A549 (cell line): ENCODE measurements around the gene CA9. TPM values are rescaled to one million over a fixed set of nuclear protein-coding genes. Genes with fewer than 3 reads are reported as not detected.

Source experiments
- ATAC-seq, 2 experiments: fragments of 200-7000 bp in 1 of 2; fragments of >200 bp in 1 of 2; cut with Nextera tagmentation in 1 of 2; cut with Tn5 transposase in 1 of 2; 3 replicates each; pipeline versions ENCODE4 v1.8.0 to v1.9.1; 2018 to 2020; ENCODE audit warnings: mild to moderate bottlenecking in 1 of 2, moderate library complexity in 1 of 2
- CTCF ChIA-PET: fragments of 300-600 bp; sonication (Branson Sonifier 250); formaldehyde crosslinking; extraction: SDS; loops from one replicate; lab custom pipeline; 2021; ENCODE audit warnings: antibody characterized with exemption, inconsistent platforms; lab: Yijun Ruan, JAX
- POLR2A ChIA-PET: fragments of 350-600 bp; formaldehyde crosslinking; extraction: SDS; loops from one replicate; lab custom pipeline; 2021; ENCODE audit warnings: antibody characterized with exemption, inconsistent platforms; lab: Yijun Ruan, JAX
- DNase-seq, 2 experiments: peaks; one replicate each; pipeline versions ENCODE4 v3.0.0 to v3.0.0-alpha.2; 2011 to 2016; ENCODE audit warnings: low read depth in 1 of 2, low spot score in 1 of 2
- FAIRE-seq: peaks from 2 replicates; lab custom pipeline; 2011; peaks lifted over from hg19 to GRCh38; lab: Jason Lieb, UNC
- H3K27ac ChIP-seq, 2 experiments: fragments of >200 bp; sonication (Bioruptor Twin); formaldehyde crosslinking; 3 replicates each; pipeline ENCODE4 v1.5.1; 2016 to 2017
- H3K4me1 ChIP-seq: fragments of >200 bp; sonication (Bioruptor Twin); formaldehyde crosslinking; 3 replicates; pipeline ENCODE4 v1.6.1; 2016
- H3K4me2 ChIP-seq: fragments of >200 bp; sonication (Bioruptor Twin); formaldehyde crosslinking; 3 replicates; pipeline ENCODE4 v1.6.1; 2016
- H3K4me3 ChIP-seq: fragments of >200 bp; sonication (Bioruptor Twin); formaldehyde crosslinking; 3 replicates; pipeline ENCODE4 v1.5.1; 2016
- H3K9me3 ChIP-seq: fragments of >200 bp; sonication (Bioruptor Twin); formaldehyde crosslinking; 3 replicates; pipeline ENCODE4 v1.6.1; 2016
- CEBPB ChIP-seq, 2 experiments: fragments of >200 bp in 1 of 2; sonication (Bioruptor Twin) in 1 of 2; formaldehyde crosslinking in 1 of 2; IDR thresholded peaks; 2 replicates each; pipeline ENCODE4 v1.6.1; 2012 to 2016
- EHMT2 ChIP-seq: fragments of 200-600 bp; sonication (generic); IDR thresholded peaks from 2 replicates; pipeline ENCODE4 v1.6.1; 2016; ENCODE audit warnings: antibody characterized with exemption, low read depth, mild to moderate bottlenecking, moderate library complexity
- GATA3 ChIP-seq: IDR thresholded peaks from 2 replicates; pipeline ENCODE4 v1.6.1; 2012; ENCODE audit warnings: borderline replicate concordance
- HDAC2 ChIP-seq: fragments of 200-600 bp; sonication (generic); IDR thresholded peaks from 2 replicates; pipeline ENCODE4 v1.6.1; 2016
- JUNB ChIP-seq: fragments of >200 bp; sonication (Bioruptor Twin); formaldehyde crosslinking; IDR thresholded peaks from 2 replicates; pipeline ENCODE4 v1.6.1; 2016
- KDM1A ChIP-seq: fragments of 200-600 bp; sonication (generic); IDR thresholded peaks from 2 replicates; pipeline ENCODE4 v1.6.1; 2016; ENCODE audit warnings: low read depth, mild to moderate bottlenecking
- MAFK ChIP-seq: fragments of 450-650 bp; IDR thresholded peaks from 2 replicates; pipeline ENCODE4 v1.6.1; 2014; ENCODE audit not compliant: partially characterized antibody
- MAZ ChIP-seq: fragments of 150-350 bp; IDR thresholded peaks from 2 replicates; pipeline ENCODE4 v1.6.1; 2014; ENCODE audit warnings: antibody characterized with exemption, low read depth, low read length, borderline replicate concordance
- MYC ChIP-seq: IDR thresholded peaks from 2 replicates; pipeline ENCODE4 v1.6.1; 2012; ENCODE audit warnings: mild to moderate bottlenecking, inconsistent platforms, low read length, improper control_type of control experiment, borderline replicate concordance
- NFE2L2 ChIP-seq: fragments of 150-350 bp; conservative IDR thresholded peaks from 2 replicates; pipeline ENCODE4 v1.6.1; 2014; ENCODE audit warnings: low read length
- NPAS2 ChIP-seq: fragments of 250-450 bp; sonication (Bioruptor Pico); IDR thresholded peaks from 2 replicates; pipeline ENCODE4 v1.8.0; 2022; ENCODE audit warnings: mild to moderate bottlenecking, moderate library complexity, borderline replicate concordance
- NR3C1 ChIP-seq: fragments of >200 bp; sonication (Bioruptor Twin); formaldehyde crosslinking; IDR thresholded peaks from 3 replicates; pipeline ENCODE4 v1.6.1; 2017
- POLR2A ChIP-seq: IDR thresholded peaks from 2 replicates; pipeline ENCODE4 v1.6.1; 2012; ENCODE audit warnings: mild to moderate bottlenecking, low read length
- POLR2AphosphoS2 ChIP-seq: conservative IDR thresholded peaks from 2 replicates; pipeline ENCODE4 v1.6.1; 2012; ENCODE audit warnings: low read length, improper control_type of control experiment, inconsistent platforms
- RAD21 ChIP-seq, 2 experiments: fragments of >200 bp in 1 of 2; sonication (Bioruptor Twin) in 1 of 2; formaldehyde crosslinking in 1 of 2; IDR thresholded peaks in 1 of 2; conservative IDR thresholded peaks in 1 of 2; 2 replicates in 1 of 2; 3 replicates in 1 of 2; pipeline ENCODE4 v1.6.1; 2012 to 2018; ENCODE audit warnings: inconsistent platforms in 1 of 2
- RNF2 ChIP-seq: fragments of 200-600 bp; sonication (generic); IDR thresholded peaks from 2 replicates; pipeline ENCODE4 v1.6.1; 2016; ENCODE audit warnings: low read depth, mild to moderate bottlenecking, antibody characterized with exemption, moderate library complexity, borderline replicate concordance
- SREBF2 ChIP-seq: fragments of 450-650 bp; IDR thresholded peaks from 2 replicates; pipeline ENCODE4 v1.6.1; 2014; ENCODE audit warnings: mild to moderate bottlenecking, moderate library complexity
- TP53 ChIP-seq: fragments of 250-450 bp; sonication (Bioruptor Pico); IDR thresholded peaks from 2 replicates; pipeline ENCODE4 v1.5.0; 2021; ENCODE audit warnings: mild to moderate bottlenecking, moderate library complexity
- ZC3H11A ChIP-seq: fragments of 450-650 bp; IDR thresholded peaks from 2 replicates; pipeline ENCODE4 v1.6.1; 2014; ENCODE audit warnings: antibody characterized with exemption, mild to moderate bottlenecking
- ZSCAN20 ChIP-seq: fragments of 250-450 bp; sonication (Bioruptor Pico); IDR thresholded peaks from 2 replicates; pipeline ENCODE4 v1.8.0; 2022; ENCODE audit warnings: mild to moderate bottlenecking, moderate library complexity
- WGBS: methylation state at CpG from one replicate; pipeline ENCODE4 v1.1.6; 2017; ENCODE audit errors: missing lambda C conversion rate; 5-methylcytosine and 5-hydroxymethylcytosine counted together
- polyA plus RNA-seq, 4 experiments: library from polyadenylated mRNA; depleted of rRNA in 3 of 4; stranded (reverse); fragments of >200 nt; fragmentation: RNase III in 1 of 4; extraction: RNeasy Plus Mini Kit Qiagen cat#74134 plus additional on column Dnase treatment in 1 of 4; gene quantifications; 2 replicates in 3 of 4; 3 replicates in 1 of 4; pipeline ENCODE4 v1.2.3, GENCODE V29; 2011 to 2017
- TF ChIP-seq, protein P1 (sequence below): fragments of 250-450 bp; sonication (Bioruptor Pico); IDR thresholded peaks from 2 replicates; pipeline ENCODE4 v1.5.0; 2020; ENCODE audit warnings: low read depth, mild to moderate bottlenecking, moderate library complexity
- TF ChIP-seq, protein P2 (sequence below): fragments of 450-650 bp; IDR thresholded peaks from 2 replicates; pipeline ENCODE4 v1.6.1; 2014; ENCODE audit warnings: antibody characterized with exemption
- TF ChIP-seq, protein P3 (sequence below): IDR thresholded peaks from 2 replicates; pipeline ENCODE4 v1.6.1; 2012
- TF ChIP-seq, protein P4 (sequence below): fragments of 250-450 bp; sonication (Bioruptor Pico); IDR thresholded peaks from 2 replicates; pipeline ENCODE4 v1.5.0; 2021; ENCODE audit warnings: mild to moderate bottlenecking, moderate library complexity, borderline replicate concordance
- TF ChIP-seq, protein P5 (sequence below): fragments of 150-350 bp; IDR thresholded peaks from 2 replicates; pipeline ENCODE4 v1.6.1; 2014; ENCODE audit warnings: low read depth, mild to moderate bottlenecking, low read length

The CA9 gene
- polyA plus RNA-seq, 2 of the 4 experiments (the other 2 are of a cell fraction) = 4.5 to 16.3 TPM

DNA sequence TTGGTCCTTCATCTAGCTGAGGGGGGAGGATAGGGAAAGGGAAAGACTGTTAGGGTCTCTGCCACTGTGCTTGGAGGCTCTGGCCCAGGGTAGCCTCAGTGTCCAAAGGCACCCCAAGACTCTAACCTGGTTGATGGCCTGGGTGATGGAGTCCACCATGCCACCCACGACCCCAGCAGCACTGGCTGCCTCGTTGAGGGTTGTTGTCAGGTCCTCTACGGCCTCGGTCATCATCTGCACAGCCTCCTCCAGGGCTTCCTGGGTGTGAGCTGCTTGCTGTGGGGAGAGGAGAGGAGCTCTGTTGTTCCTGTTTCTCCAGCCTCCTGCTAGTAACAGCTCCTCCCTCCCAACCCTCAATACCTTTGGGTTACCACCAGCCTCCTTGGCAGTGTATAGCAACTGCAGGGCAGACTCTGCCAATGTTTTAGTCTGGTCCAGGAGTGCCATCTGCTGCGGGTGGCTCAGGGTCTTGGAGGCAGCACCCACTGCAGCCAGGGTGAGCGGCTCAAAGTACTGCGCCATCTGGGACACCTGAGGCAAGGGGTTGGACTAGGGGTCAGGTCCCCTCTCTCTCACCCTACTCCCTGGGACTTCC lies 32.2 kb downstream of the CA9 start:
- Histone ChIP-seq H3K9me3 (no peaks in the 10 kb centered on the region), H3K27ac (no peak overlapping the region)
- TF ChIP-seq HDAC2 (no peak), RNF2 (no peak), KDM1A (no peak), SREBF2 (no peak), POLR2AphosphoS2 (no peak)
- TF ChIP-seq, protein P1, sequence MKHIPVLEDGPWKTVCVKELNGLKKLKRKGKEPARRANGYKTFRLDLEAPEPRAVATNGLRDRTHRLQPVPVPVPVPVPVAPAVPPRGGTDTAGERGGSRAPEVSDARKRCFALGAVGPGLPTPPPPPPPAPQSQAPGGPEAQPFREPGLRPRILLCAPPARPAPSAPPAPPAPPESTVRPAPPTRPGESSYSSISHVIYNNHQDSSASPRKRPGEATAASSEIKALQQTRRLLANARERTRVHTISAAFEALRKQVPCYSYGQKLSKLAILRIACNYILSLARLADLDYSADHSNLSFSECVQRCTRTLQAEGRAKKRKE (CRISPR knock-in tag) = no peak
- TF ChIP-seq, all 56 proteins: peak for 0
- ChIA-PET CTCF (interaction anchor here (1.8 to 32.5 kb wide), 4 partner anchors 2 to 60 kb away, joined by 4 to 758 read pairs (median 387); partner anchors contain the start of genes CCDC107, CREB3, RMRP and TLN1), POLR2A (interaction anchor here (0.6 to 1.5 kb wide), 2 partner anchors 10 to 52 kb away, joined by 4 to 6 read pairs; no protein-coding TSS in a partner anchor)
- no peaks in the 10 kb centered on the region for H3K4me1 ChIP-seq
- 91% methylated on average over 7 of the region's 7 CpGs for WGBS
- ATAC-seq (no peak), DNase-seq (no peak), FAIRE-seq (no peak)
- no peak overlapping the region for H3K4me3 ChIP-seq
- H3K4me2 ChIP-seq = no peak overlapping the region

DNA sequence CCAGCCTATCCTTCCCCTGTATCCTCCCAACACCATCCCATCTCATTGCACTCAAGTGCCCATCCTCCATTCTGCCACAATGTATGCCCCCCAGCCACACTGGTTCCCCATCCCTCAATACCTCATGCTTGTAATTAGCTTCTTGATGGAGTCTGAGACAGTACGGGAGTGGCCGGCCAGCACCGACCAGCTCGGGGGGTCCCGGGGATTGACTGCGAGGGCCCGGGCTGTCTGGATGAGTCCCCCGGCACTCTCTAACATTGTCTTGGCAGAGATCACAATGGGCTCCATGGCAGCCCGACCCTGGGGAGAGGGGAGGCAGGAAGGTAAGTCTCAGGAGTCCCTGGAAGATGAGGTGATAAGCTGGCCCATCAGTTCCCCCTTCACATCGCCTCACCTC lies 33.2 kb downstream of the CA9 start:
- H3K9me3 ChIP-seq = no peaks in the 10 kb centered on the region
- WGBS = 89% methylated on average over 9 of the region's 10 CpGs
- no peaks in the 10 kb centered on the region for H3K4me1 ChIP-seq
- ChIA-PET POLR2A (interaction anchor here (1.5 kb wide), 1 partner anchor 11 kb away, joined by 4 read pairs; no protein-coding TSS in a partner anchor), CTCF (interaction anchor here (1.2 to 32.5 kb wide), 5 partner anchors 3 to 590 kb away, joined by 3 to 758 read pairs (median 16); partner anchors contain the start of genes CCDC107, CREB3, RMRP and TLN1)
- no peak overlapping the region for H3K27ac ChIP-seq
- DNase-seq (no peak), FAIRE-seq (no peak), ATAC-seq (no peak)
- no peak overlapping the region for H3K4me3 ChIP-seq
- no peak overlapping the region for H3K4me2 ChIP-seq
- TF ChIP-seq, protein P1 (CRISPR knock-in tag) = no peak
- no peak for TF ChIP-seq JUNB
- TF ChIP-seq, protein P2, sequence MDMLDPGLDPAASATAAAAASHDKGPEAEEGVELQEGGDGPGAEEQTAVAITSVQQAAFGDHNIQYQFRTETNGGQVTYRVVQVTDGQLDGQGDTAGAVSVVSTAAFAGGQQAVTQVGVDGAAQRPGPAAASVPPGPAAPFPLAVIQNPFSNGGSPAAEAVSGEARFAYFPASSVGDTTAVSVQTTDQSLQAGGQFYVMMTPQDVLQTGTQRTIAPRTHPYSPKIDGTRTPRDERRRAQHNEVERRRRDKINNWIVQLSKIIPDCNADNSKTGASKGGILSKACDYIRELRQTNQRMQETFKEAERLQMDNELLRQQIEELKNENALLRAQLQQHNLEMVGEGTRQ = no peak
- TF ChIP-seq ZC3H11A = no peak
- no peak for TF ChIP-seq CEBPB (IDR thresholded peaks at IDR 0.05)
- no peak for TF ChIP-seq POLR2A
- TF ChIP-seq MAZ = no peak
- TF ChIP-seq, protein P3, sequence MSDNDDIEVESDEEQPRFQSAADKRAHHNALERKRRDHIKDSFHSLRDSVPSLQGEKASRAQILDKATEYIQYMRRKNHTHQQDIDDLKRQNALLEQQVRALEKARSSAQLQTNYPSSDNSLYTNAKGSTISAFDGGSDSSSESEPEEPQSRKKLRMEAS = no peak
- no peak for TF ChIP-seq TP53 (CRISPR knock-in tag)
- TF ChIP-seq, protein P4, sequence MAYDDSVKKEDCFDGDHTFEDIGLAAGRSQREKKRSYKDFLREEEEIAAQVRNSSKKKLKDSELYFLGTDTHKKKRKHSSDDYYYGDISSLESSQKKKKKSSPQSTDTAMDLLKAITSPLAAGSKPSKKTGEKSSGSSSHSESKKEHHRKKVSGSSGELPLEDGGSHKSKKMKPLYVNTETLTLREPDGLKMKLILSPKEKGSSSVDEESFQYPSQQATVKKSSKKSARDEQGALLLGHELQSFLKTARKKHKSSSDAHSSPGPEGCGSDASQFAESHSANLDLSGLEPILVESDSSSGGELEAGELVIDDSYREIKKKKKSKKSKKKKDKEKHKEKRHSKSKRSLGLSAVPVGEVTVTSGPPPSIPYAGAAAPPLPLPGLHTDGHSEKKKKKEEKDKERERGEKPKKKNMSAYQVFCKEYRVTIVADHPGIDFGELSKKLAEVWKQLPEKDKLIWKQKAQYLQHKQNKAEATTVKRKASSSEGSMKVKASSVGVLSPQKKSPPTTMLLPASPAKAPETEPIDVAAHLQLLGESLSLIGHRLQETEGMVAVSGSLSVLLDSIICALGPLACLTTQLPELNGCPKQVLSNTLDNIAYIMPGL (CRISPR knock-in tag) = no peak
- TF ChIP-seq POLR2AphosphoS2 = no peak
- no peak for TF ChIP-seq MYC
- no peak for TF ChIP-seq HDAC2
- no peak for TF ChIP-seq NFE2L2
- no peak for TF ChIP-seq GATA3

DNA sequence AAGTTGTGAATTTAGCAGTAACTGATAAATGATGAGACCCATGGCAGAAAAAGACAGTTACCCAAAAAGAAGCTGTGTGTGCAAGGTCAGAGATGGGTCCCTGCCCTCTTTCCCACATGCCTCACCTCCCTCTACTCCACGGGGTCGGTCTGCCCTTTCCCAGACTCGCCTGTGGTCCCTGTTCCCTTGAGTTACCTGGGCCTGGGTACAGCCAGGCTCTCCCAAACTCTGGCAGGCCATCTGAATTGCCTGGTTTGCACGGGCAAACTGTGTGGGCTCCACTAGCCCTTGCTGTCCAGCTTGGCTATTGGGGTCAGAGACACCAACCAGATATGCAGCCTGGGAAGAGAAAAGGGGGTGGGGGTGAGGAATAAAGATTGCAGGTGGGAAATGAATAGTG lies 34.4 kb downstream of the CA9 start:
- ATAC-seq (no peak), DNase-seq (no peak), FAIRE-seq (no peak)
- no peak overlapping the region for H3K4me2 ChIP-seq
- ChIA-PET CTCF (interaction anchor here (1.5 to 32.5 kb wide), 3 partner anchors 4 to 28 kb away, joined by 4 to 758 read pairs (median 758); partner anchors contain the start of genes CREB3, TLN1 and TPM2), POLR2A (no interaction called here)
- no peaks in the 10 kb centered on the region for H3K9me3 ChIP-seq
- H3K27ac ChIP-seq = no peak overlapping the region
- 95% methylated on average over 4 of the region's 4 CpGs for WGBS
- H3K4me1 ChIP-seq = no peaks in the 10 kb centered on the region
- H3K4me3 ChIP-seq = no peak overlapping the region
- TF ChIP-seq EHMT2 (no peak), NPAS2 (CRISPR knock-in tag) (no peak), MAFK (no peak), NR3C1 (no peak), RAD21 (conservative IDR thresholded peaks at IDR 0.05 in 1 of 2, IDR thresholded peaks at IDR 0.05 in 1 of 2) (no peak), MAZ (no peak), NFE2L2 (no peak), ZSCAN20 (CRISPR knock-in tag) (no peak)
- TF ChIP-seq, protein P4 (CRISPR knock-in tag) = no peak
- TF ChIP-seq, protein P5, sequence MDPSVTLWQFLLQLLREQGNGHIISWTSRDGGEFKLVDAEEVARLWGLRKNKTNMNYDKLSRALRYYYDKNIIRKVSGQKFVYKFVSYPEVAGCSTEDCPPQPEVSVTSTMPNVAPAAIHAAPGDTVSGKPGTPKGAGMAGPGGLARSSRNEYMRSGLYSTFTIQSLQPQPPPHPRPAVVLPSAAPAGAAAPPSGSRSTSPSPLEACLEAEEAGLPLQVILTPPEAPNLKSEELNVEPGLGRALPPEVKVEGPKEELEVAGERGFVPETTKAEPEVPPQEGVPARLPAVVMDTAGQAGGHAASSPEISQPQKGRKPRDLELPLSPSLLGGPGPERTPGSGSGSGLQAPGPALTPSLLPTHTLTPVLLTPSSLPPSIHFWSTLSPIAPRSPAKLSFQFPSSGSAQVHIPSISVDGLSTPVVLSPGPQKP = no peak
